GM12892 (cell line): ENCODE data around the gene GPX8.

Source experiments
- POLR2A ChIP-seq: IDR thresholded peaks from 2 replicates; pipeline ENCODE4 v1.6.1; 2011; ENCODE audit warnings: low read depth, low read length, control low read depth
- POLR2AphosphoS5 ChIP-seq: IDR thresholded peaks from 2 replicates; pipeline ENCODE4 v1.6.1; 2011; ENCODE audit warnings: low read depth, low read length, control low read depth
- TAF1 ChIP-seq: IDR thresholded peaks from 2 replicates; pipeline ENCODE4 v1.6.1; 2011; ENCODE audit warnings: low read depth, mild to moderate bottlenecking, control low read depth, low read length, borderline replicate concordance

DNA sequence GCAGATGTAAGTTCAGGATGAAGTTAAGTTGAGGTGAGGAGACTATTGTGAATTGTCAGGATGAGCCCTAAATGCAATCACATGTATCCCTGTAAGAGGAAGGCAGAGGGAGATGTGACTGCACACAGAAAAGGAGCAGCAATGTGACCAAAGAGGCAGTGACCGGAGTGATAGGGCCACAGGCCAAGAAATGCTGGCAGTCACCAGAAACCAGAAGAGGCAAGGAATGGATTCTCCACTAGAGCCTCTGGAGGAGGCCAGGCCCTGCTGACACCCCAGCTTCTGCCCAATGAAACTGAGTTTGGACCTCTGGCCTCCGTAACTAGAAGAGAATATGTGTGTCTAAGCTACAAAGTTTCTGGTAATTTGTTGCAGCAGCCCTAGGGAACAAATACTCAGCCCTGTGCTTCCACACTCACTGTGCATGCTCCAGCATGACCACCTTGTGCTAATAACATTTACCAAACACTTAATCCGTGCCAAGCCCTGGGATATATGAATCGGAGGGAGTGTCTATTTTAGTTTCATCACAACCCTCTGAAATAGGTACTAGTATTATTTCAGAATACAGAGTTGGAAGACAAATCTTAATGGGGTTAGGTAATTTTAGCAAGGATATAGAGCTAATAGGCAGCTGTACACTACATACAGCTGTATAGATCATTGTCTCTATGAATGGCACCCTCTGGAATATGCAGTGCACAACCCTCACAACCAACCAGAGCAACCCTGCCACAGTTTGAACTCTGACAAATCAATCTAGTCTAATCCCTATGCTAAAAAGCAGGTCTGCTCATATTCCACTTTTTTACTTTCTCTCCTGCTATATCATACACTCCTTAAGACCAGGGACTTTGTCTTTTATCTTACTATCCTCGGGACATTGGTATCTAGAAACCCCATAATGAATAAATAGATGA, 7.8 kb upstream of the GPX8 start:
- no peak for TF ChIP-seq POLR2A
- TF ChIP-seq POLR2AphosphoS5, result no peak
- TF ChIP-seq TAF1, result no peak
